Left ventricle myocardium inferior (tissue), 1 donor: Measurements from ENCODE around the gene SUMO3. TPM values are rescaled to one million over a fixed set of nuclear protein-coding genes. Genes with fewer than 3 reads are reported as not detected.
A peak's percentile ranks its signal among the peaks of the same experiment; 100 is the strongest.

Experiments
- DNase-seq: peaks from one replicate; pipeline ENCODE4 v3.0.0-alpha.2; 2020
- H3K27ac ChIP-seq: fragments of 200-600 bp; replicated peaks from 2 replicates; pipeline ENCODE4 v1.8.0; 2021
- H3K27me3 ChIP-seq: fragments of 200-600 bp; 2 replicates; pipeline ENCODE4 v1.8.0; 2021; ENCODE audit warnings: low read depth
- H3K36me3 ChIP-seq: fragments of 200-600 bp; 2 replicates; pipeline ENCODE4 v1.8.0; 2021
- H3K4me1 ChIP-seq: fragments of 200-600 bp; 2 replicates; pipeline ENCODE4 v1.8.0; 2021
- H3K4me3 ChIP-seq: fragments of 200-600 bp; 2 replicates; pipeline ENCODE4 v1.8.0; 2021; ENCODE audit warnings: mild to moderate bottlenecking, moderate library complexity
- H3K9me3 ChIP-seq: fragments of 200-600 bp; replicated peaks from 2 replicates; pipeline ENCODE4 v1.8.0; 2021
- intact Hi-C: fragments of 100-400 bp; cut with micrococcal nuclease; formaldehyde crosslinking; loops from one replicate; pipeline ENCODE4 v1.11.0; 2022
- total RNA-seq: library from RNA; stranded (reverse); fragmentation: NEBNext Ultra II Directional; extraction: Animal tissue kit (Norgen Biotek cat#: 25700); gene quantifications from one replicate; pipeline ENCODE4 v1.2.1, GENCODE V29; 2021
- TF ChIP-seq, protein P1 (sequence below): fragments of 200-600 bp; IDR thresholded peaks from 2 replicates; pipeline ENCODE4 v1.8.0; 2021; ENCODE audit warnings: antibody characterized with exemption, mild to moderate bottlenecking, borderline replicate concordance
- donor health status: DM: no; HTN: yes; CAD: no; lungs with severe emphysema.

The SUMO3 gene
- total RNA-seq, 1 donor from 2014 or later, result 75.5 TPM

DNA sequence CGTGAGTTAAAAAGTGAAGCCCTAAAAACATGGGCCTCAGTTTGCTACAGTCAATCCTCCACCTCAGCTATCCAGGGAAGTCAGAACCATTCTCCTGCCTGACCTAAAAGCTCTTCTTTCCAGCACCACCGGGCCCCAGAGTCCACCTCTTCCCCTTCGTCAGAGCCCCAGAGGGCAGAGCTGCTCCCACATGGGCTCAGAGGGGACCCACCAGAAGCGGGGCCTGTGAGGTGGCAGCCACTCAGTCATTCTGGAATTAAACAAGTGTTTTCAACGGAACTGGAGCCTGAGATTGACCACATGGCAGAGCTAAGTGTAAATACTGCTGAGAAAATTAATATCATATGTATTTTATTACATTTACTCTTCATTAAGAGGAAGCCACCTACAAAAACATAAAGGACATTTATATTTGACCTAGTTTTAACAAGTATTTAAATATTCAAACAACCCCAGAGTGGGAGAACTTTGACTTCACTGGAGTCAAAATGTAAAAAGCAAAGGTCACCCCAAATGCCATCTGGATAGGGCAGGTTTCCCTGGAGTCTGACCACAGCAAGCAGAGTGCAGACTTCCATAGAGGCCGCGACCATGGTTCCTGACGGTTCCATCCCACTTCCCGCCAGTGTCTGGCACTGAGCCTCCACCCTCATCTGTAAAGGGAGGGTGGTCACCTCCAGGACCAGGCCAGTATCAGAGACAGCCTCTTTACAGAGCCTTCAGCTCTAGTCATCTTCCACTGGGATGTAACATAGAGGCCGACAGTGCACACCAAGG is 1.8 kb downstream of the SUMO3 start:
- intact Hi-C loops, result no loop called here
- TF ChIP-seq, protein P1, sequence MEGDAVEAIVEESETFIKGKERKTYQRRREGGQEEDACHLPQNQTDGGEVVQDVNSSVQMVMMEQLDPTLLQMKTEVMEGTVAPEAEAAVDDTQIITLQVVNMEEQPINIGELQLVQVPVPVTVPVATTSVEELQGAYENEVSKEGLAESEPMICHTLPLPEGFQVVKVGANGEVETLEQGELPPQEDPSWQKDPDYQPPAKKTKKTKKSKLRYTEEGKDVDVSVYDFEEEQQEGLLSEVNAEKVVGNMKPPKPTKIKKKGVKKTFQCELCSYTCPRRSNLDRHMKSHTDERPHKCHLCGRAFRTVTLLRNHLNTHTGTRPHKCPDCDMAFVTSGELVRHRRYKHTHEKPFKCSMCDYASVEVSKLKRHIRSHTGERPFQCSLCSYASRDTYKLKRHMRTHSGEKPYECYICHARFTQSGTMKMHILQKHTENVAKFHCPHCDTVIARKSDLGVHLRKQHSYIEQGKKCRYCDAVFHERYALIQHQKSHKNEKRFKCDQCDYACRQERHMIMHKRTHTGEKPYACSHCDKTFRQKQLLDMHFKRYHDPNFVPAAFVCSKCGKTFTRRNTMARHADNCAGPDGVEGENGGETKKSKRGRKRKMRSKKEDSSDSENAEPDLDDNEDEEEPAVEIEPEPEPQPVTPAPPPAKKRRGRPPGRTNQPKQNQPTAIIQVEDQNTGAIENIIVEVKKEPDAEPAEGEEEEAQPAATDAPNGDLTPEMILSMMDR, result no peak
- Histone ChIP-seq H3K9me3 (peaks cover 19% of the 10 kb centered on the region), H3K27me3 (no peaks in the 10 kb centered on the region), H3K27ac (peak overlapping the region; percentile 11), H3K4me1 (peaks cover 45% of the 10 kb centered on the region), H3K4me3 (peak overlapping the region; percentile 90), H3K36me3 (peaks cover 24% of the 10 kb centered on the region)
- no peak for DNase-seq

DNA sequence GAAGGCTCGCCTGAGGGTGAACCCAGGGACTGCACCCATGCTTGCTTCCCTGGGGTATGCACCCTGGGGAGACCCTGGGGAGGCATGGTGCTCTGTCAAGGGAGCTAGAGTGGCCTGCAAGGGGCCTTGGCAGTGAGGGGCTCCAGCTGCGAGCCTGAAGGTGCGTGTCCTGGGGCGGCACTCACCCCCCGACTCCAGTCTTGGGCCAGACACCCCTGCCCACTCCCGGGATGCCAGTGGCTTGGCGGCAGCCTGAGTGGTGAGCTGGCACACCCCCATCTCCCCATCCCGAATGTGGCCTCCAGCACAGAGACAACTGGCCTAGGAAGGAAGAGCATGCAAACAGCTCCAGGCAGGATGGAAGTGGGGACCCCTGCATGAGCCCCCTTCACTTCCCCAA is 2.6 kb downstream of the SUMO3 start:
- peaks cover 11% of the 10 kb centered on the region for H3K9me3 ChIP-seq
- H3K27me3 ChIP-seq, result no peaks in the 10 kb centered on the region
- peaks cover 45% of the 10 kb centered on the region for H3K4me1 ChIP-seq
- intact Hi-C loops, result no loop called here
- TF ChIP-seq, protein P1, result no peak
- peak overlapping the region; percentile 15 for H3K27ac ChIP-seq
- no peak for DNase-seq
- H3K4me3 ChIP-seq, result no peak overlapping the region
- H3K36me3 ChIP-seq, result peaks cover 28% of the 10 kb centered on the region

DNA sequence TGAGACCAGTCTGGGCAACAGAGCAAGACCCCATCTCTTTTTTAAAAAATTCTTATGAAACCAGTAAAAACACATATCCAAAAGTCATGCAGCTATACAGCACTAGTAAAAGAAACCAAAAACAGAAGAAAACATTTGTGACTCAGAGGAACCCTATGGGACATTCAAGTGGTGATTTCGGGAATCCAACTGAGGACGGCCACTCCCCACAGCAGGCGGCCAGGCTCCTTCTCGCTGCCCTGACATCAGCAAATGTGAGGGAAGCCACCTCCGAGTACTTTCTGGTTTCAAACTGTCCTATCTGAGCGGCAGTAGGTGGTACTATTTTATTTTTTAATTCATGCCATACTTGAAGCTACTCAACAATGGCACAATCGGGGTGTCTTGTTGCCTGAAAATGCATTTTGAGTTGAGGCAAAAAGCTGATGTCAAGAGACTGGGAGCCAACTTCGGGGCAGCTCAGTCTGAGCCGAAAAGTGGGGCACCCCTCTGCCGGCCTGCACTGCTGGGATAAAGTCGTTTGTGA is 3.3 kb downstream of the SUMO3 start:
- H3K27ac ChIP-seq, result peak overlapping the region; percentile 15
- H3K27me3 ChIP-seq, result no peaks in the 10 kb centered on the region
- peaks cover 45% of the 10 kb centered on the region for H3K4me1 ChIP-seq
- no peak for DNase-seq
- TF ChIP-seq, protein P1, result no peak
- no peak overlapping the region for H3K4me3 ChIP-seq
- H3K9me3 ChIP-seq, result peaks cover 4% of the 10 kb centered on the region
- peaks cover 35% of the 10 kb centered on the region for H3K36me3 ChIP-seq
- intact Hi-C loops, result no loop called here

DNA sequence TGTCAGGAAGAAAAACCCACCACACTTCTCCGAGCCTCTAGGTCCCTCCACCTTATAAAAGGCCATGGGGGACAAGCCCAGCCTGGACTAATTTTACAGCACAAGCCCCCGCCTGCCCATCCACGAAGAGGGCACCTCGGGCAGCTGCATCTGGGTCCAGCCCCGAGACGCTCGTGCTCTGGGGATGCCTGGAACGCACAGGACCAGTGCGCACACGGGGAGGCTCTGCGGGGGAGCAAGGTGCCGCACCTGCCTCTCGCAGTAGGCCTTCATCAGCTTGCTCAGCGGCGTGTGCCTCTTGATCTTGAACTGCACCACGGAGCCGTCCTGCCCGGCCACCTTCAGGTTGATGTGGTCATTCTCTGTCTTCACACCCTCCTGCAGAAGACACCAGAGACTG is 4.1 kb downstream of the SUMO3 start:
- H3K9me3 ChIP-seq, result no peaks in the 10 kb centered on the region
- no peak overlapping the region for H3K27ac ChIP-seq
- intact Hi-C loops, result no loop called here
- TF ChIP-seq, protein P1, result no peak
- peaks cover 44% of the 10 kb centered on the region for H3K4me1 ChIP-seq
- no peak for DNase-seq
- H3K4me3 ChIP-seq, result no peak overlapping the region
- H3K27me3 ChIP-seq, result no peaks in the 10 kb centered on the region
- peaks cover 43% of the 10 kb centered on the region for H3K36me3 ChIP-seq

DNA sequence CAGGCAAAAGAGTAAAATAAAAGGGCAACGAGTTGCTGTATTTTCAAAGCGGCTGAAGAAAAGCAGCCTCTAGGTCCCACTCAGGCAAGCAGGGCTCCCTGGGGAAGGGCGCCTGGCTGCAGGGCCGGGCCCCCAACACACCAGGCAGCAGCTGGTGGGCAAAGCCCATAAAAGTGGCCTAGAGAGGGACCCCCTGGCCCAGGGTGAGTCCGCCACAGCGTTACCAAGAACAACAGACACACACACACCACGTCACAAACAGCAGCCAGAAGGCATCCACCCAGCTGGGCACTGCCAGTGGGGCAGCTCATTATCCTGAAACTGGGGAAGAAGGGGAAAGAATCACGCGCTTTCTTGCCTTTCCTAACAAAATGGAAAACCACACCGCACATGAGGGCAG is 4.7 kb downstream of the SUMO3 start:
- TF ChIP-seq, protein P1, result no peak
- no peak overlapping the region for H3K27ac ChIP-seq
- no peak for DNase-seq
- intact Hi-C loops, result no loop called here
- no peaks in the 10 kb centered on the region for H3K27me3 ChIP-seq
- H3K4me1 ChIP-seq, result peaks cover 38% of the 10 kb centered on the region
- H3K4me3 ChIP-seq, result no peak overlapping the region
- H3K9me3 ChIP-seq, result no peaks in the 10 kb centered on the region
- H3K36me3 ChIP-seq, result peaks cover 49% of the 10 kb centered on the region
